Fibroblast of lung (primary cell): Measurements from ENCODE around the gene XYLT2. TPM values are rescaled to one million over a fixed set of nuclear protein-coding genes. Genes with fewer than 3 reads are reported as not detected.

Experiments
- DNase-seq, 2 donors: peaks; one replicate each; pipeline versions ENCODE4 v3.0.0 to v3.0.0-alpha.2; 2010; ENCODE audit warnings: low read depth in 2 of 2
- H2AFZ ChIP-seq: 2 replicates; pipeline ENCODE4 v1.5.1; 2012; ENCODE audit warnings: low read length, control low read depth, inconsistent platforms
- H3K27ac ChIP-seq: 2 replicates; pipeline ENCODE4 v1.5.1; 2011; ENCODE audit warnings: low read length, control low read depth; ENCODE audit not compliant: insufficient read depth
- H3K27me3 ChIP-seq: 2 replicates; pipeline ENCODE4 v1.5.1; 2011; ENCODE audit warnings: mild to moderate bottlenecking, low read length; ENCODE audit not compliant: control insufficient read depth, insufficient read depth
- H3K36me3 ChIP-seq: 2 replicates; pipeline ENCODE4 v1.5.1; 2011; ENCODE audit warnings: low read length; ENCODE audit not compliant: control insufficient read depth, insufficient read depth
- H3K4me1 ChIP-seq: 2 replicates; pipeline ENCODE4 v1.5.1; 2011; ENCODE audit warnings: low read length; ENCODE audit not compliant: control insufficient read depth, insufficient read depth; ENCODE audit errors: extremely low read depth
- H3K4me2 ChIP-seq: 2 replicates; pipeline ENCODE4 v1.5.1; 2011; ENCODE audit warnings: low read length, control low read depth; ENCODE audit not compliant: insufficient read depth; ENCODE audit errors: extremely low read depth
- H3K4me3 ChIP-seq, 4 experiments: fragments of 200-600 bp in 1 of 4; sonication (generic) in 1 of 4; replicated peaks in 1 of 4; 2 replicates each; pipeline ENCODE4 v1.5.1; 2011 to 2016; ENCODE audit warnings: low read length in 4 of 4, low read depth in 3 of 4, mild to moderate bottlenecking in 3 of 4, control low read depth in 2 of 4, inconsistent platforms in 1 of 4, mixed read lengths in 1 of 4; ENCODE audit not compliant: insufficient read depth in 1 of 4; ENCODE audit errors: control extremely low read depth in 1 of 4
- H3K79me2 ChIP-seq: 2 replicates; pipeline ENCODE4 v1.5.1; 2012; ENCODE audit warnings: mild to moderate bottlenecking, low read length, inconsistent platforms; ENCODE audit not compliant: control insufficient read depth, insufficient read depth
- H3K9ac ChIP-seq: 2 replicates; pipeline ENCODE4 v1.5.1; 2011; ENCODE audit warnings: mild to moderate bottlenecking, low read length, control low read depth; ENCODE audit not compliant: insufficient read depth
- H3K9me3 ChIP-seq: 2 replicates; pipeline ENCODE4 v1.5.1; 2012; ENCODE audit warnings: low read depth, low read length; ENCODE audit not compliant: control insufficient read depth, insufficient read depth
- H4K20me1 ChIP-seq: 2 replicates; pipeline ENCODE4 v1.5.1; 2011; ENCODE audit warnings: low read length; ENCODE audit not compliant: control insufficient read depth, insufficient read depth; ENCODE audit errors: extremely low read depth
- EZH2 ChIP-seq: IDR thresholded peaks from 2 replicates; pipeline ENCODE4 v1.5.1; 2012; ENCODE audit warnings: low read length, control low read depth, mild to moderate bottlenecking; ENCODE audit errors: missing control alignments
- polyA plus RNA-seq, 2 donors: library from polyadenylated mRNA; depleted of rRNA in 1 of 2; stranded (reverse) in 1 of 2; unstranded in 1 of 2; fragments of >200 nt; gene quantifications; 2 replicates each; pipeline ENCODE4 v1.2.1, GENCODE V29; 2011 to 2012; ENCODE audit warnings: missing spikeins in 1 of 2
- total RNA-seq: library from RNA; depleted of rRNA; stranded (reverse); fragments of >200 nt; gene quantifications from 2 replicates; pipeline ENCODE4 v1.2.1, GENCODE V29; 2014
- TF ChIP-seq, protein P1 (sequence below), 2 donors: IDR thresholded peaks in 1 of 2; conservative IDR thresholded peaks in 1 of 2; 1 replicate in 1 of 2; 2 replicates in 1 of 2; pipeline ENCODE4 v1.5.1; 2011 to 2012; ENCODE audit warnings: low read length in 2 of 2, control low read depth in 1 of 2, inconsistent platforms in 1 of 2, low read depth in 1 of 2, mild to moderate bottlenecking in 1 of 2

Gene XYLT2
- total and polyA plus RNA-seq, 2 donors (not counting 1 experiment from before 2014, with no cell fraction given), result 12.7 to 43.9 TPM

DNA sequence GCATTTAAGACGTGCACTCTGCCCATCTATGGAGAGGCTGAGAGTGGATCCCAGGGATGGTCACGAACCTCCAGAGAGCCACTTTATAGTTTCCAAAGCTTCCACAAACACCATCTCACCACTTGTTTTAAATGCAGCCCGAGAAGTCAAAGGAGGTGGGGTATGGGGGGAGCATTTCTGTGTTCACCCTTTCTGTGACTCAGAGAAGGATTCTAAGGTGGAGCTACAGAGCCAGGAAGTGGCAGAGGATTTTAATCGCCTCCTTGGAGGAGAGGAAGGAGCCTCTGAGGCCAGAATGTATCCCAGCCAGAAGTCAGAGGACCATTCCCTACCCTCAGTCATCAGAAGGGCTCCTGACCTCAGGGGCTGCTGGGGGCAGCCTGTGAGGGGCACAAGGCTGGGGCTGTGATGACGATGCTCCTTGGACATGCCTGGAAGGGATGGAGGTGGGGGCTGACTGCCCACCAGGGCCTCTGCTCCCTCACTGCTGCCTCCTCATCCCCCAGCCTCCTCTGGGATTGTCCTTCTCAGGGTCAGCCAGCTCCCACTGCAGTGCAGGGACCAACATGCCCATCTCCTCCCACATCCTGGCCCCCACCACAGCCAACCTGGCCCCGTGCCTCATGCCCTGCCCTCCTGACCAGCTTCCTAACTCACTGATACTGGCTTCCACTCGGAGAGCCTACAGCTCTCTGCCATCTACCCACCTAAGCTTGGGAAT is 2.8 kb downstream of the XYLT2 start:
- H3K79me2 ChIP-seq, result peaks cover 13% of the 10 kb centered on the region
- H3K36me3 ChIP-seq, result peaks cover 2% of the 10 kb centered on the region
- H3K27ac ChIP-seq, result no peak overlapping the region
- no peak overlapping the region for H3K9ac ChIP-seq
- TF ChIP-seq, protein P1, sequence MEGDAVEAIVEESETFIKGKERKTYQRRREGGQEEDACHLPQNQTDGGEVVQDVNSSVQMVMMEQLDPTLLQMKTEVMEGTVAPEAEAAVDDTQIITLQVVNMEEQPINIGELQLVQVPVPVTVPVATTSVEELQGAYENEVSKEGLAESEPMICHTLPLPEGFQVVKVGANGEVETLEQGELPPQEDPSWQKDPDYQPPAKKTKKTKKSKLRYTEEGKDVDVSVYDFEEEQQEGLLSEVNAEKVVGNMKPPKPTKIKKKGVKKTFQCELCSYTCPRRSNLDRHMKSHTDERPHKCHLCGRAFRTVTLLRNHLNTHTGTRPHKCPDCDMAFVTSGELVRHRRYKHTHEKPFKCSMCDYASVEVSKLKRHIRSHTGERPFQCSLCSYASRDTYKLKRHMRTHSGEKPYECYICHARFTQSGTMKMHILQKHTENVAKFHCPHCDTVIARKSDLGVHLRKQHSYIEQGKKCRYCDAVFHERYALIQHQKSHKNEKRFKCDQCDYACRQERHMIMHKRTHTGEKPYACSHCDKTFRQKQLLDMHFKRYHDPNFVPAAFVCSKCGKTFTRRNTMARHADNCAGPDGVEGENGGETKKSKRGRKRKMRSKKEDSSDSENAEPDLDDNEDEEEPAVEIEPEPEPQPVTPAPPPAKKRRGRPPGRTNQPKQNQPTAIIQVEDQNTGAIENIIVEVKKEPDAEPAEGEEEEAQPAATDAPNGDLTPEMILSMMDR (conservative IDR thresholded peaks at IDR 0.05 in 1 of 2, IDR thresholded peaks at IDR 0.05 in 1 of 2; ENCODE audit: low read depth in 1 of 2, low read length in 2 of 2), result no peak
- no peak for TF ChIP-seq EZH2
- no peaks in the 10 kb centered on the region for H3K9me3 ChIP-seq
- no peak overlapping the region for H2AFZ ChIP-seq
- no peaks in the 10 kb centered on the region for H3K27me3 ChIP-seq
- peaks cover 9% of the 10 kb centered on the region for H3K4me1 ChIP-seq
- DNase-seq, result peak; percentile 20 to 56
- no peak overlapping the region for H3K4me3 ChIP-seq
- peak overlapping the region; percentile 18 for H3K4me2 ChIP-seq
- H4K20me1 ChIP-seq, result no peaks in the 10 kb centered on the region

DNA sequence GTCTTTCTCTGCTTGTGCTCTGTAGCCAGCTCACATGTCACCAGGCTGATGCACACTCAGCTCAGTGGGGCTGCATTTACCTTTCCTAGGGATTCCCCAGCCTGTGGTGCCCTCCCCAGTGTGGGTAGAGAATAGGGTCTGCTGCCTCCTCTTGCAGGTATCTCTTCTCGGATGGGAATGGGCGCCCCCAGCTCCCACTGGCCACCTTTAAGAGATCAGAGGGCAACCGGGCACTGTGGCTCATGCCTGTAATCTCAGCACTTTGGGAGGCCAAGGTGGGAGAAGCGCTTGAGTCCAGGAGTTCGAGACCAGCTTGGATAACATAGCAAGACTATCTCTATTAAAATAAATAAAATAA is 3.3 kb downstream of the XYLT2 start:
- peaks cover 5% of the 10 kb centered on the region for H3K36me3 ChIP-seq
- no peaks in the 10 kb centered on the region for H3K9me3 ChIP-seq
- H3K4me1 ChIP-seq, result peaks cover 9% of the 10 kb centered on the region
- no peaks in the 10 kb centered on the region for H4K20me1 ChIP-seq
- H2AFZ ChIP-seq, result no peak overlapping the region
- no peak for DNase-seq
- peaks cover 13% of the 10 kb centered on the region for H3K79me2 ChIP-seq
- H3K27ac ChIP-seq, result no peak overlapping the region
- H3K27me3 ChIP-seq, result no peaks in the 10 kb centered on the region
- H3K4me3 ChIP-seq, result no peak overlapping the region
- no peak overlapping the region for H3K4me2 ChIP-seq
- H3K9ac ChIP-seq, result no peak overlapping the region
- TF ChIP-seq EZH2, result no peak
- TF ChIP-seq, protein P1 (conservative IDR thresholded peaks at IDR 0.05 in 1 of 2, IDR thresholded peaks at IDR 0.05 in 1 of 2; ENCODE audit: low read depth in 1 of 2, low read length in 2 of 2), result no peak

DNA sequence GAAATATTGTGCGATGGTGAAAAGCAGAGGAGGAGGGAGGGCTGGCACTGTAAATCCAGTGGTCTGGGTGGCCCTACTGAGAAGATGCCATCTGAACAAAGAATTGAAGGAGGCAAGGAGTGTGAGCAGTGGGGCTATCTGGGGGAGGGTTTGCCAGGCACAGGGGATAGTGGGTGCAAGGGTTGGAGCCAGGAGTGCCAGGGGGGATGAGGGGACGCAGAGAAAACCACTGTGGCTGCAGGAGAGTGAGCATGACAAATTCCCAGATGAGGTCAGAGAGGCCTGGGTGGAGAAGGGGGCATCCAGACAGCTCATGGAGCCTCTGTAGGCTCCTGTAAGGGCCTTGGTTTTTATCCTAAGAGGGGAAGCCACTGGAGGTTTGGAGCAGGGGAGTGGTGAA is 4.8 kb downstream of the XYLT2 start:
- no peak overlapping the region for H3K4me3 ChIP-seq
- no peaks in the 10 kb centered on the region for H3K27me3 ChIP-seq
- H3K27ac ChIP-seq, result no peak overlapping the region
- DNase-seq, result no peak
- no peak overlapping the region for H3K9ac ChIP-seq
- peaks cover 9% of the 10 kb centered on the region for H3K4me1 ChIP-seq
- no peaks in the 10 kb centered on the region for H4K20me1 ChIP-seq
- no peaks in the 10 kb centered on the region for H3K9me3 ChIP-seq
- no peak for TF ChIP-seq EZH2
- TF ChIP-seq, protein P1 (conservative IDR thresholded peaks at IDR 0.05 in 1 of 2, IDR thresholded peaks at IDR 0.05 in 1 of 2; ENCODE audit: low read depth in 1 of 2, low read length in 2 of 2), result no peak
- peaks cover 15% of the 10 kb centered on the region for H3K36me3 ChIP-seq
- H3K79me2 ChIP-seq, result peaks cover 13% of the 10 kb centered on the region
- no peak overlapping the region for H3K4me2 ChIP-seq
- no peak overlapping the region for H2AFZ ChIP-seq
